AG09319 (cell line): Measurements from ENCODE around the gene SAMD14.

ENCODE experiments used
- DNase-seq: peaks from one replicate; pipeline ENCODE4 v3.0.0-alpha.2; 2010; ENCODE audit warnings: low read depth; ENCODE audit errors: extremely low read depth
- CTCF ChIP-seq: IDR thresholded peaks from 2 replicates; pipeline ENCODE4 v1.5.1; 2011; ENCODE audit warnings: low read depth, mild to moderate bottlenecking, inconsistent platforms, low read length, moderate library complexity

The SAMD14 gene

GRCh38 chr17:50129728-50130558, at the start of gene SAMD14:
Gene SAMD14 (minus strand): TSS chr17:50130160. CDS start chr17:50124959, 5,201 bp downstream.
- no peak for DNase-seq
- TF ChIP-seq CTCF, result no peak

- peak; percentile 56 for TF ChIP-seq CTCF
- no peak for DNase-seq
Observed at GRCh38 chr17:50177983-50178834, 48.2 kb upstream of the SAMD14 start.

GRCh38 chr17:50177476-50177875, 47.5 kb upstream of the SAMD14 start:
- no peak for TF ChIP-seq CTCF
- DNase-seq, result no peak

- no peak for DNase-seq
- TF ChIP-seq CTCF, result no peak; the same call in 1 of the 2 replicates
Observed at GRCh38 chr17:50176559-50177357, 46.8 kb upstream of the SAMD14 start.

- DNase-seq, result no peak
- no peak for TF ChIP-seq CTCF
Observed at GRCh38 chr17:50175035-50175807, 45.3 kb upstream of the SAMD14 start.

GRCh38 chr17:50174444-50174843, 44.5 kb upstream of the SAMD14 start:
- no peak for DNase-seq
- no peak for TF ChIP-seq CTCF
